Neural crest cell (in vitro differentiated cells): ENCODE results near the gene APBB2. TPM values are rescaled to one million over a fixed set of nuclear protein-coding genes. Genes with fewer than 3 reads are reported as not detected.

Experiments used
- DNase-seq: peaks from one replicate; pipeline ENCODE4 v3.0.0; 2021; ENCODE audit warnings: low read depth, mixed read lengths, low spot score
- H3K27ac Mint-ChIP-seq: one replicate; pipeline ENCODE4 v1.8.0; 2021; ENCODE audit warnings: mild to moderate bottlenecking, mixed read lengths; ENCODE audit not compliant: unreplicated experiment
- H3K27me3 Mint-ChIP-seq: 2 replicates; pipeline ENCODE4 v1.8.0; 2021; ENCODE audit warnings: low read depth, mild to moderate bottlenecking, mixed read lengths
- H3K36me3 Mint-ChIP-seq: 2 replicates; pipeline ENCODE4 v1.8.0; 2021; ENCODE audit warnings: low read depth, mild to moderate bottlenecking, mixed read lengths
- H3K4me1 Mint-ChIP-seq: 2 replicates; pipeline ENCODE4 v1.8.0; 2021; ENCODE audit warnings: mixed read lengths
- H3K4me3 Mint-ChIP-seq: one replicate; pipeline ENCODE4 v1.8.0; 2021; ENCODE audit warnings: mild to moderate bottlenecking, mixed read lengths
- H3K9me3 Mint-ChIP-seq: 2 replicates; pipeline ENCODE4 v1.8.0; 2021; ENCODE audit warnings: mixed read lengths
- total RNA-seq: library from RNA; stranded (reverse); gene quantifications from 2 replicates; pipeline ENCODE4 v1.2.1, GENCODE V29; 2021
- TF ChIP-seq, protein P1 (sequence below): fragments of 200-600 bp; sonication (generic); conservative IDR thresholded peaks from 2 replicates; pipeline ENCODE4 v1.5.0; 2021; ENCODE audit warnings: antibody characterized with exemption, mild to moderate bottlenecking

The APBB2 gene
- total RNA-seq, 1 donor from 2014 or later = 68.5 TPM

GRCh38 chr4:40934676-40935075, 279.7 kb downstream of the APBB2 start:
- Mint-ChIP-seq H3K27me3 (no peaks in the 10 kb centered on the region), H3K9me3 (no peaks in the 10 kb centered on the region), H3K4me1 (peaks cover 38% of the 10 kb centered on the region), H3K27ac (no peak overlapping the region), H3K4me3 (no peak overlapping the region), H3K36me3 (no peaks in the 10 kb centered on the region)
- DNase-seq = no peak
- TF ChIP-seq, protein P1, sequence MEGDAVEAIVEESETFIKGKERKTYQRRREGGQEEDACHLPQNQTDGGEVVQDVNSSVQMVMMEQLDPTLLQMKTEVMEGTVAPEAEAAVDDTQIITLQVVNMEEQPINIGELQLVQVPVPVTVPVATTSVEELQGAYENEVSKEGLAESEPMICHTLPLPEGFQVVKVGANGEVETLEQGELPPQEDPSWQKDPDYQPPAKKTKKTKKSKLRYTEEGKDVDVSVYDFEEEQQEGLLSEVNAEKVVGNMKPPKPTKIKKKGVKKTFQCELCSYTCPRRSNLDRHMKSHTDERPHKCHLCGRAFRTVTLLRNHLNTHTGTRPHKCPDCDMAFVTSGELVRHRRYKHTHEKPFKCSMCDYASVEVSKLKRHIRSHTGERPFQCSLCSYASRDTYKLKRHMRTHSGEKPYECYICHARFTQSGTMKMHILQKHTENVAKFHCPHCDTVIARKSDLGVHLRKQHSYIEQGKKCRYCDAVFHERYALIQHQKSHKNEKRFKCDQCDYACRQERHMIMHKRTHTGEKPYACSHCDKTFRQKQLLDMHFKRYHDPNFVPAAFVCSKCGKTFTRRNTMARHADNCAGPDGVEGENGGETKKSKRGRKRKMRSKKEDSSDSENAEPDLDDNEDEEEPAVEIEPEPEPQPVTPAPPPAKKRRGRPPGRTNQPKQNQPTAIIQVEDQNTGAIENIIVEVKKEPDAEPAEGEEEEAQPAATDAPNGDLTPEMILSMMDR = no peak

DNA sequence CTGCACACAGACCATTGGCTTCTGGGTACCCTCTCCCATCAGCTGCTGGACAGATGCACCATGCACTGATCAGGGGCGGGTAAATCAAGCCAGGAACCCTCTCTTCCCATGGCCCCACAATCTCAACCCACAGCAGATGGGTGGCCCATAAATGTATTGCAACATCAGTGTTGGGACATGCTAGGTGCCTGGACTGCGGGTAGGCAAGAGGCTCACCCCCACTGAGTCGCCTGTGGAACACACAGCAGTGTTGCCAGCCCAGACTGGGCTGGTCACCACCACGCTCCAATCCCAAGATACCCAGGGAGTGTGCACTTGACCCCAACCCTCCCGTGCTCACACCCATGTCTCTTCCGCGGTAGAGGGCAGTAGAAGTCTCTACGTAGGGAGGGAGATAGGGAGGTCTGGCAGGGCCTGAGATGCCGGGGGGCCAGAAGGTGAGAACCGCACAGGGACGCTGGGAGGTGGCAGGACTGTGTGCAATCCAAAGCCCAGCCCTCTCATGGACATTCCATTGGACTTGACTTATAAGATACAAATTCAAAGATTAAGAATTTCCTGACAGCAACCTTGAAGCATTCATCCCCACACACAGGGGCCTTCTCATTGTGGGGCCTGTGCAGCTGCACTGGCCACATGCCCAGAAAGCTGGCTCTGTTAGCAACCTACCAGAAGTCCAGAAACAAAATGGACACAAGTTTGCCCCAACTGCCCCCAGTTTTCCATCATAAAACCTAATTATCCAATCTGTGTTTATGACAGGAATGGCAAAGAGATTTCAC, 280.9 kb downstream of the APBB2 start:
- DNase-seq = no peak
- TF ChIP-seq, protein P1 = no peak
- H3K27ac Mint-ChIP-seq = no peak overlapping the region
- H3K9me3 Mint-ChIP-seq = no peaks in the 10 kb centered on the region
- H3K36me3 Mint-ChIP-seq = no peaks in the 10 kb centered on the region
- H3K4me3 Mint-ChIP-seq = no peak overlapping the region
- H3K4me1 Mint-ChIP-seq = peaks cover 28% of the 10 kb centered on the region
- H3K27me3 Mint-ChIP-seq = no peaks in the 10 kb centered on the region

DNA sequence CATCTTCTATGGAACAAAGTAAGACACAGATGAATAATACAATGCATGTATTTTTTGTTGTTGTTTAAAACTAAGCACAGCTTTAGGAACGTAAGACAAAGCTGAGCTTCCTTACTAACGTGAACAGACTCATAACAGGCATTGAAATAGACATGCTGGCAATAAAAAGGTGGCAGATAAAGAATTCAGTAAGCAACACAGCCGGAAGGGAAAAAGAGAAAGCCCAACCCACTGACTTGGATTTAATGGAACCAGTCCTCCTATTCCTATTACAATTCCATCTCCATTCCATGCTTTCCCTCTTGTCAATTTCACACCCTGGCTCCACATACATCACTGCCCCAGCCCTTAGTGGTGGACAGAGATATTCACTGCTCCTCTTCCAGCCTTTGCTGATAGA, 282.5 kb downstream of the APBB2 start:
- Mint-ChIP-seq H3K9me3 (no peaks in the 10 kb centered on the region), H3K4me1 (peaks cover 31% of the 10 kb centered on the region), H3K36me3 (no peaks in the 10 kb centered on the region), H3K4me3 (no peak overlapping the region), H3K27ac (no peak overlapping the region), H3K27me3 (no peaks in the 10 kb centered on the region)
- TF ChIP-seq, protein P1 = no peak
- no peak for DNase-seq

DNA sequence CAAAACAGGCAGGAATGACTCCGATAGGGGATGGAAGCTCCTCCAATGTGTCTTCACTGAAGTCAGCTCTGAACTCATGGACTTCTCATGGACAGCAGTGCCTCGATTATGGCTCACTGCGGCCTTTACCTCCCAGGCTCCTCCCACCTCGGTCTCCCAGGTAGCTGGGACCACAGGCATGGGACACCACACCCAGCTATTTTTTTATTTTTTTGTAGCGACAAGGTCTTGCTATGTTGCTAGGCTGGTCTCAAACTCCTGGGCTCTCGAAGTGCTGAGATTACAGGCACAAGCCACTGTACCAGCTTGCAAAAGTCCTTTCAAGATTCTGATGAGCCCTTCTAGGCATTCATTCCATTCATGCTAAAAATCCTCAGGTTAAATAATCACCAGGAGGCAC, 283.1 kb downstream of the APBB2 start:
- Mint-ChIP-seq H3K36me3 (no peaks in the 10 kb centered on the region), H3K9me3 (no peaks in the 10 kb centered on the region), H3K27ac (no peak overlapping the region), H3K27me3 (no peaks in the 10 kb centered on the region), H3K4me3 (no peak overlapping the region), H3K4me1 (peaks cover 31% of the 10 kb centered on the region)
- no peak for DNase-seq
- TF ChIP-seq, protein P1 = no peak

DNA sequence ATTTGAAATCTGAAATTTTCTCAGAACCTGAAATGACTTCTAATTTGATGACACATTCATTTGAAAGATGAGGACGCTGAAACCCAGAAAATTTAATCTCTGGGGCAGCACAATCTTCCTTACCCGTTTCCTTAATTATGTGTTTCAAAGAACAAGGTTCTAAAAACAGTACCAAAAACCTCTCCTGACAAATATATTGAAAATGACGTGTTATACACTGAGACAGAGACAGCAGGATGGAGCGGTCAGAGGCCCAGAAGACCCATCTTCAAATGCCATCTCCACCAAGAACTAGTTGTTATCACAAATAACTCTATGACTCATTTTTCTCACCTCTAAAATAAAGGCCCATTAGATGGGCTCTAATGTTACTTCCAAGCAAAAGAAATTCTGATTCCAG, 287.3 kb downstream of the APBB2 start:
- Mint-ChIP-seq H3K9me3 (no peaks in the 10 kb centered on the region), H3K36me3 (no peaks in the 10 kb centered on the region)

More for the DNA sequence above, 287.3 kb downstream of the APBB2 start:
- Mint-ChIP-seq H3K27ac (no peak overlapping the region), H3K4me1 (peaks cover 13% of the 10 kb centered on the region), H3K4me3 (no peak overlapping the region), H3K27me3 (no peaks in the 10 kb centered on the region)
- TF ChIP-seq, protein P1 = no peak
- DNase-seq = no peak
